NCI-H774 (cell line): Measurements from ENCODE around the gene AFF3.
"Not testable (repeated sequence)": the region's sequence is repeated elsewhere in the genome, so short reads cannot be mapped to it uniquely, and the experiment has no call there.

Experiments
- DNase-seq: peaks from one replicate; lab custom pipeline; 2025; lab: John Stamatoyannopoulos, UW

Gene AFF3

GRCh38 chr2:99663641-99664040 lies 478.7 kb downstream of the AFF3 start:
- DNase-seq: no peak

GRCh38 chr2:99662761-99663341 lies 479.5 kb downstream of the AFF3 start:
- DNase-seq: no peak

GRCh38 chr2:99661761-99662160 lies 480.6 kb downstream of the AFF3 start:
- DNase-seq: not testable (repeated sequence)

GRCh38 chr2:99660616-99661406 lies 481.6 kb downstream of the AFF3 start:
- DNase-seq: no peak

GRCh38 chr2:99659874-99660273 lies 482.5 kb downstream of the AFF3 start:
- DNase-seq: no peak

- DNase-seq: no peak
These were observed 484.6 kb downstream of the AFF3 start for GRCh38 chr2:99657691-99658258.

- DNase-seq: no peak
These were observed 485.4 kb downstream of the AFF3 start for GRCh38 chr2:99656994-99657393.

- no peak for DNase-seq
These were observed 489.0 kb downstream of the AFF3 start for GRCh38 chr2:99653433-99653832.

GRCh38 chr2:99652862-99653261 lies 489.5 kb downstream of the AFF3 start:
- DNase-seq: no peak

GRCh38 chr2:99651930-99652670 lies 490.3 kb downstream of the AFF3 start:
- no peak for DNase-seq

GRCh38 chr2:99648906-99649789 lies 493.2 kb downstream of the AFF3 start:
- no peak for DNase-seq

GRCh38 chr2:99648178-99648844 lies 494.1 kb downstream of the AFF3 start:
- no peak for DNase-seq

- no peak for DNase-seq
These were observed 496.4 kb downstream of the AFF3 start for GRCh38 chr2:99645960-99646359.

GRCh38 chr2:99644419-99644787 lies 498.0 kb downstream of the AFF3 start:
- no peak for DNase-seq

GRCh38 chr2:99643787-99644418 lies 498.5 kb downstream of the AFF3 start:
- no peak for DNase-seq

GRCh38 chr2:99641999-99642398 lies 500.4 kb downstream of the AFF3 start:
- DNase-seq: no peak

- DNase-seq: no peak
These were observed 501.7 kb downstream of the AFF3 start for GRCh38 chr2:99640635-99641151.

GRCh38 chr2:99638791-99639190 lies 503.6 kb downstream of the AFF3 start:
- no peak for DNase-seq

GRCh38 chr2:99637159-99637697 lies 505.2 kb downstream of the AFF3 start:
- no peak for DNase-seq
